ENCODE measurements around the gene ECSCR.

GRCh38 chr5:139457241-139457640 lies 5.3 kb downstream of the ECSCR start:
- no peak for TF ChIP-seq CTCF (IDR thresholded peaks at IDR 0.05)
- TF ChIP-seq POLR2A (IDR thresholded peaks at IDR 0.05), result no peak
